Mesenchymal stem cell (in vitro differentiated cells and primary cell): ENCODE results near the gene GPR84.

Experiments used
- DNase-seq: peaks from one replicate; pipeline ENCODE4 v3.0.0-alpha.2; 2013
- H2AFZ ChIP-seq: one replicate; pipeline ENCODE4 v1.6.1; 2013; ENCODE audit warnings: low read depth, mild to moderate bottlenecking, control low read depth, inconsistent platforms, low read length, moderate library complexity
- H2AK5ac ChIP-seq: 2 replicates; pipeline ENCODE4 v1.6.1; 2013; ENCODE audit warnings: low read length, moderate library complexity, mild to moderate bottlenecking, inconsistent platforms; ENCODE audit not compliant: severe bottlenecking
- H2BK120ac ChIP-seq: one replicate; pipeline ENCODE4 v1.6.1; 2013; ENCODE audit warnings: low read depth, mild to moderate bottlenecking, inconsistent platforms, low read length, moderate library complexity
- H2BK12ac ChIP-seq, 2 experiments: one replicate each; pipeline ENCODE4 v1.6.1; 2013; ENCODE audit warnings: inconsistent platforms in 2 of 2, low read length in 2 of 2, mild to moderate bottlenecking in 2 of 2, moderate library complexity in 2 of 2, control low read depth in 1 of 2
- H2BK15ac ChIP-seq: one replicate; pipeline ENCODE4 v1.6.1; 2013; ENCODE audit warnings: mild to moderate bottlenecking, low read depth, inconsistent platforms; ENCODE audit not compliant: poor library complexity, severe bottlenecking
- H2BK5ac ChIP-seq: 2 replicates; pipeline ENCODE4 v1.6.1; 2013; ENCODE audit warnings: low read depth, mild to moderate bottlenecking, low read length, control low read depth, inconsistent platforms; ENCODE audit not compliant: poor library complexity, severe bottlenecking
- H3K14ac ChIP-seq, 2 experiments: one replicate each; pipeline ENCODE4 v1.6.1; 2013; ENCODE audit warnings: inconsistent platforms in 2 of 2, low read length in 2 of 2, control low read depth in 1 of 2, mild to moderate bottlenecking in 1 of 2, moderate library complexity in 1 of 2
- H3K18ac ChIP-seq, 2 experiments: one replicate each; pipeline ENCODE4 v1.6.1; 2013; ENCODE audit warnings: inconsistent platforms in 2 of 2, low read length in 2 of 2, control low read depth in 1 of 2, low read depth in 1 of 2, mild to moderate bottlenecking in 1 of 2
- H3K23ac ChIP-seq, 2 experiments: one replicate each; pipeline ENCODE4 v1.6.1; 2013; ENCODE audit warnings: inconsistent platforms in 2 of 2, low read length in 2 of 2, mild to moderate bottlenecking in 2 of 2, moderate library complexity in 2 of 2, control low read depth in 1 of 2
- H3K27ac ChIP-seq: 2 replicates; pipeline ENCODE4 v1.5.1; 2013; ENCODE audit warnings: mild to moderate bottlenecking, moderate library complexity, low read length, control low read depth, inconsistent platforms; ENCODE audit not compliant: poor library complexity, severe bottlenecking
- H3K27me3 ChIP-seq, 2 experiments: 2 replicates each; pipeline versions ENCODE4 v1.6.1 to v1.7.0; 2013; ENCODE audit warnings: low read length in 2 of 2, mild to moderate bottlenecking in 2 of 2, moderate library complexity in 2 of 2, control low read depth in 1 of 2, inconsistent platforms in 1 of 2; ENCODE audit not compliant: control insufficient read depth in 1 of 2, insufficient read depth in 1 of 2
- H3K36me3 ChIP-seq, 2 experiments: 2 replicates each; pipeline versions ENCODE4 v1.6.1 to v1.7.0; 2013; ENCODE audit warnings: low read length in 2 of 2, control low read depth in 1 of 2, inconsistent platforms in 1 of 2, low read depth in 1 of 2, mild to moderate bottlenecking in 1 of 2; ENCODE audit not compliant: insufficient read depth in 2 of 2, control insufficient read depth in 1 of 2
- H3K4ac ChIP-seq, 2 experiments: one replicate each; pipeline ENCODE4 v1.6.1; 2013; ENCODE audit warnings: inconsistent platforms in 2 of 2, low read length in 2 of 2, mild to moderate bottlenecking in 2 of 2, moderate library complexity in 2 of 2, control low read depth in 1 of 2, low read depth in 1 of 2
- H3K4me1 ChIP-seq: 2 replicates; pipeline ENCODE4 v1.6.1; 2013; ENCODE audit warnings: low read depth, low read length, control low read depth; ENCODE audit not compliant: control insufficient read depth, insufficient read depth
- H3K4me2 ChIP-seq: 2 replicates; pipeline ENCODE4 v1.6.1; 2013; ENCODE audit warnings: low read length, mild to moderate bottlenecking, inconsistent platforms; ENCODE audit not compliant: poor library complexity, severe bottlenecking
- H3K4me3 ChIP-seq, 2 experiments: 2 replicates each; pipeline versions ENCODE4 v1.5.1 to v1.7.0; 2013; ENCODE audit warnings: low read length in 2 of 2, mild to moderate bottlenecking in 2 of 2, control low read depth in 1 of 2, low read depth in 1 of 2; ENCODE audit not compliant: insufficient read depth in 1 of 2
- H3K79me1 ChIP-seq: replicated peaks from 2 replicates; pipeline ENCODE4 v1.6.1; 2013; ENCODE audit warnings: mild to moderate bottlenecking, control low read depth, low read length, inconsistent platforms; ENCODE audit not compliant: poor library complexity, severe bottlenecking
- H3K9ac ChIP-seq: 2 replicates; pipeline ENCODE4 v1.7.0; 2013; ENCODE audit warnings: mild to moderate bottlenecking, low read length, moderate library complexity
- H3K9me3 ChIP-seq: 2 replicates; pipeline ENCODE4 v1.7.0; 2013; ENCODE audit warnings: mild to moderate bottlenecking, low read length; ENCODE audit not compliant: control insufficient read depth
- H4K8ac ChIP-seq: one replicate; pipeline ENCODE4 v1.6.1; 2013; ENCODE audit warnings: inconsistent platforms, mild to moderate bottlenecking, low read length, moderate library complexity
- H4K91ac ChIP-seq: one replicate; pipeline ENCODE4 v1.6.1; 2013; ENCODE audit warnings: mild to moderate bottlenecking, low read length, inconsistent platforms
- WGBS: methylation state at CpG from one replicate; pipeline ENCODE4 v1.1.7; 2013; ENCODE audit warnings: mixed read lengths; 5-methylcytosine and 5-hydroxymethylcytosine counted together

The GPR84 gene

DNA sequence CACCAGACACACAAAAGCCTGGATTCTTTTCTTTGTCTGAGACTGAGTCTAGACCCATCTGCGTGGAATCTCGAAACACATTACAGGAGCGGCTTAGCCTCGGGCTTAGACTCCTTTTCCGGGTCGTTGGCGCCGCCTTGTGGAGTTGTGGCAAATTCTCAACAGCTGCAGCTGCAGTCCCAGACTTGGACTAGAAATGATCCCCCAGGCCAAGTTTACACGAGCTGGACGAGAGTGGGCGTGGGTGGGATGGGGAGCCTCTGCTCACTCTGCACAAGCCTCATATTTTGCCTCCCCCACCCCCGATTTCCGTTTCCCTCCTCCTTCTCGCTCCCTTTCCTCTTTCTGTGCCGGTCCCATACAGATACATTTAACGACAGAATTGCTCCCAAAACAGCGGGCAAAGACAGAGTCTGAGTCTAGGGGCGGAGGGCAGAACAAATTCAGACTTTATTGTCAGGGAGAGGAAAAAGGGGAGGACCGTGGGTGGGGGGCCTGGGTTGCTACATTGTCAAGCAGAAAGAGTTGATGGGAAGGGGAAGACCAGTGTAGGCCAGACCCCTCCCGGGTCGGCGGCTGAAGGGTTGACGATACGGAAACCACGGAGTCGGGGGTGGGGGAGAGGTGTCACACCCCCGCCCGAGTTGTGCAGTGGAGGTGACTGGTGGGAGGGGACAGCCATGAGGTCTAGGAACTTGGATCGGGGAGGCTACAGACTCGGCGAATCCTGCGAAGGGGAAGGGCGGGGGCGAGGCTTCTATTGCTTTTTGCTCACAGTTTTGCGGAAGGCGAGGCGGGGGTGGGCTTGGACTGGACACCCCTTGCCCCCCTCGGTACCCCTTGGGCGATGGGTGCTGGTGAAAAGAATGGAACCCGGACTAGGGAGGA, 4.7 kb upstream of the GPR84 start:
- Histone ChIP-seq H3K79me1 (no peaks in the 10 kb centered on the region), H3K4me3 (peak overlapping the region in 1 of 2 experiments; percentile 70), H4K8ac (peak overlapping the region; percentile 82), H3K27me3 (no peaks in the 10 kb centered on the region), H3K9me3 (no peaks in the 10 kb centered on the region), H3K18ac (peak overlapping the region in 1 of 2 experiments; percentile 14), H3K23ac (no peak overlapping the region), H3K14ac (no peak overlapping the region), H2BK15ac (peak overlapping the region; percentile 99), H3K4ac (no peak overlapping the region), H2BK12ac (peak overlapping the region in 1 of 2 experiments; percentile 56), H3K27ac (no peak overlapping the region), H3K4me2 (peak overlapping the region; percentile 56), H2BK120ac (no peak overlapping the region), H2AFZ (no peak overlapping the region), H3K4me1 (peaks cover 20% of the 10 kb centered on the region), H4K91ac (peak overlapping the region; percentile 68), H3K36me3 (peaks cover 3 to 12% of the 10 kb centered on the region in 2 experiments), H3K9ac (peak overlapping the region; percentile 80), H2AK5ac (no peak overlapping the region), H2BK5ac (no peak overlapping the region)
- DNase-seq: peak; percentile 89
- WGBS: 15% methylated on average over 36 of the region's 40 CpGs

- Histone ChIP-seq H3K27me3 (no peaks in the 10 kb centered on the region), H3K4me3 (no peak overlapping the region), H3K9me3 (no peaks in the 10 kb centered on the region), H3K4me1 (peaks cover 21% of the 10 kb centered on the region), H3K9ac (peak overlapping the region; percentile 80), H2BK120ac (no peak overlapping the region), H2BK12ac (peak overlapping the region in 1 of 2 experiments; percentile 63), H3K14ac (no peak overlapping the region), H3K23ac (no peak overlapping the region), H3K79me1 (no peaks in the 10 kb centered on the region), H3K18ac (peak overlapping the region in 1 of 2 experiments; percentile 24), H3K36me3 (peaks cover 3 to 12% of the 10 kb centered on the region in 2 experiments), H3K4ac (no peak overlapping the region), H3K4me2 (no peak overlapping the region), H4K8ac (peak overlapping the region; percentile 78), H2BK5ac (no peak overlapping the region), H4K91ac (no peak overlapping the region), H2AFZ (no peak overlapping the region), H3K27ac (no peak overlapping the region), H2BK15ac (no peak overlapping the region), H2AK5ac (peak overlapping the region; percentile 38)
- WGBS: 17% methylated on average over 4 of the region's 5 CpGs
- DNase-seq: no peak
These were observed 3.9 kb upstream of the GPR84 start for GRCh38 chr12:54368025-54368708.

DNA sequence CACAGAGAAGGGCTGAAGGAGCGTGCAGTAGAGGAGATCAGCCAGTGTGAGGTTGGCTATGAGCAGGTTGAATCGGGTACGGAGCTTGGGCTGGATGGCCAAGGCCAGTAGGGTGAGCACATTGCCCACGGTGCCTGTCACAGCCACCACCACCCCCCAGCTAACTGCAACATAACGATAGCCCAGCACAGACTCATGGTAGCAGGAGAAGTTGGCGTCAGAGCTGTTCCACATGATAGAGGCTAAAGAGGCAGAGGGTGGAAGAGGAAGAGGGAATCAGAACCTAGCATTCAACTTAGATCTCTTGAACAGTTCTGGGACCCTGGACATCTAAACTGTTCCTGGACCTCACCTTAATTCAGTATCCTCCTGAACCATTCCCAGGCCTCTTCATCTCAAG, 668 bp downstream of the GPR84 start:
- Histone ChIP-seq H3K36me3 (no peaks in the 10 kb centered on the region), H3K4me3 (no peak overlapping the region), H3K9ac (no peak overlapping the region), H2AK5ac (no peak overlapping the region), H3K18ac (no peak overlapping the region), H3K9me3 (no peaks in the 10 kb centered on the region), H3K4ac (no peak overlapping the region), H3K23ac (no peak overlapping the region), H4K91ac (peak overlapping the region; percentile 44), H3K27ac (no peak overlapping the region), H2BK12ac (peak overlapping the region; percentile 22 to 87), H4K8ac (no peak overlapping the region), H2BK15ac (no peak overlapping the region), H2BK120ac (no peak overlapping the region), H3K14ac (peak overlapping the region in 1 of 2 experiments; percentile 44), H3K4me1 (peaks cover 14% of the 10 kb centered on the region), H2AFZ (no peak overlapping the region), H3K27me3 (no peaks in the 10 kb centered on the region), H3K4me2 (no peak overlapping the region), H2BK5ac (no peak overlapping the region), H3K79me1 (no peaks in the 10 kb centered on the region)
- 90% methylated on average over 4 of the region's 6 CpGs for WGBS
- DNase-seq: no peak

GRCh38 chr12:54363047-54363446, 1.2 kb downstream of the GPR84 start:
- H2AK5ac ChIP-seq: no peak overlapping the region
- no peak overlapping the region for H2AFZ ChIP-seq
- H4K91ac ChIP-seq: no peak overlapping the region
- peak overlapping the region in 1 of 2 experiments; percentile 93 for H2BK12ac ChIP-seq
- no peak overlapping the region for H2BK120ac ChIP-seq
- WGBS: 91% methylated on average over 8 of the region's 8 CpGs
- H3K27me3 ChIP-seq: no peaks in the 10 kb centered on the region
- no peak overlapping the region for H3K27ac ChIP-seq
- H2BK15ac ChIP-seq: no peak overlapping the region
- H3K4me3 ChIP-seq: no peak overlapping the region
- H2BK5ac ChIP-seq: no peak overlapping the region
- H3K14ac ChIP-seq: peak overlapping the region in 1 of 2 experiments; percentile 44
- H4K8ac ChIP-seq: no peak overlapping the region
- no peak overlapping the region for H3K18ac ChIP-seq
- no peaks in the 10 kb centered on the region for H3K36me3 ChIP-seq
- no peak overlapping the region for H3K9ac ChIP-seq
- H3K4me2 ChIP-seq: no peak overlapping the region
- DNase-seq: no peak
- H3K23ac ChIP-seq: no peak overlapping the region
- no peaks in the 10 kb centered on the region for H3K79me1 ChIP-seq
- H3K4ac ChIP-seq: no peak overlapping the region
- H3K9me3 ChIP-seq: no peaks in the 10 kb centered on the region
- H3K4me1 ChIP-seq: peaks cover 15% of the 10 kb centered on the region
